ENCODE data around the gene MAML3.

MAML3 gene

GRCh38 chr4:139861471-139861870, 292.5 kb downstream of the MAML3 start:
- TF ChIP-seq TCF12 (IDR thresholded peaks at IDR 0.05; ENCODE audit: low read depth) (no peak), EP300 (IDR thresholded peaks at IDR 0.05; ENCODE audit: borderline replicate concordance) (no peak), CEBPB (IDR thresholded peaks at IDR 0.05) (no peak)

GRCh38 chr4:139860435-139861024, 293.5 kb downstream of the MAML3 start:
- TF ChIP-seq YY1 (IDR thresholded peaks at IDR 0.05; ENCODE audit: low read depth) (no peak), EP300 (IDR thresholded peaks at IDR 0.05; ENCODE audit: borderline replicate concordance) (no peak), EGR1 (IDR thresholded peaks at IDR 0.05) (no peak), CEBPB (IDR thresholded peaks at IDR 0.05) (no peak), ZBTB7A (IDR thresholded peaks at IDR 0.05; ENCODE audit: low read depth) (no peak), CREB1 (IDR thresholded peaks at IDR 0.05; ENCODE audit: low read depth) (no peak), TAF1 (IDR thresholded peaks at IDR 0.05; ENCODE audit: low read depth) (no peak), REST (IDR thresholded peaks at IDR 0.05; ENCODE audit: low read depth) (no peak), NFIC (IDR thresholded peaks at IDR 0.05) (no peak), TEAD4 (IDR thresholded peaks at IDR 0.05) (no peak), RAD21 (IDR thresholded peaks at IDR 0.05; ENCODE audit: low read depth) (no peak), MAX (IDR thresholded peaks at IDR 0.05) (no peak), TCF12 (IDR thresholded peaks at IDR 0.05; ENCODE audit: low read depth) (no peak), USF1 (IDR thresholded peaks at IDR 0.05) (no peak), FOXM1 (IDR thresholded peaks at IDR 0.05; ENCODE audit: borderline replicate concordance, low read depth) (no peak)

- TF ChIP-seq YY1 (IDR thresholded peaks at IDR 0.05; ENCODE audit: low read depth) (no peak), USF1 (IDR thresholded peaks at IDR 0.05) (no peak), REST (IDR thresholded peaks at IDR 0.05; ENCODE audit: low read depth) (no peak), EGR1 (IDR thresholded peaks at IDR 0.05) (no peak), CREB1 (IDR thresholded peaks at IDR 0.05; ENCODE audit: low read depth) (no peak), FOXM1 (IDR thresholded peaks at IDR 0.05; ENCODE audit: borderline replicate concordance, low read depth) (no peak), EP300 (IDR thresholded peaks at IDR 0.05; ENCODE audit: borderline replicate concordance) (no peak), ZBTB7A (IDR thresholded peaks at IDR 0.05; ENCODE audit: low read depth) (no peak)
These were observed 294.1 kb downstream of the MAML3 start for GRCh38 chr4:139859876-139860275.

- TF ChIP-seq MAX (IDR thresholded peaks at IDR 0.05) (no peak), YY1 (IDR thresholded peaks at IDR 0.05; ENCODE audit: low read depth) (no peak), ZBTB7A (IDR thresholded peaks at IDR 0.05; ENCODE audit: low read depth) (no peak), NFIC (IDR thresholded peaks at IDR 0.05) (no peak), EGR1 (IDR thresholded peaks at IDR 0.05) (no peak), REST (IDR thresholded peaks at IDR 0.05; ENCODE audit: low read depth) (no peak), FOXM1 (IDR thresholded peaks at IDR 0.05; ENCODE audit: borderline replicate concordance, low read depth) (no peak), CEBPB (IDR thresholded peaks at IDR 0.05) (no peak), TEAD4 (IDR thresholded peaks at IDR 0.05) (no peak), USF1 (IDR thresholded peaks at IDR 0.05) (no peak), TAF1 (IDR thresholded peaks at IDR 0.05; ENCODE audit: low read depth) (no peak), RAD21 (IDR thresholded peaks at IDR 0.05; ENCODE audit: low read depth) (no peak), CREB1 (IDR thresholded peaks at IDR 0.05; ENCODE audit: low read depth) (no peak), EP300 (IDR thresholded peaks at IDR 0.05; ENCODE audit: borderline replicate concordance) (no peak), TCF12 (IDR thresholded peaks at IDR 0.05; ENCODE audit: low read depth) (no peak)
These were observed 295.4 kb downstream of the MAML3 start for GRCh38 chr4:139858436-139859205.

Measured in Ishikawa (cell line).